ENCODE results near the gene DRAP1. TPM values are rescaled to one million over a fixed set of nuclear protein-coding genes. Genes with fewer than 3 reads are reported as not detected.

The DRAP1 gene
- total and polyA plus RNA-seq, 9 of the 15 experiments (the other 6 are each of a cell fraction or from before 2014, with no cell fraction given): 9.6 to 200 (median 92.9) TPM

DNA sequence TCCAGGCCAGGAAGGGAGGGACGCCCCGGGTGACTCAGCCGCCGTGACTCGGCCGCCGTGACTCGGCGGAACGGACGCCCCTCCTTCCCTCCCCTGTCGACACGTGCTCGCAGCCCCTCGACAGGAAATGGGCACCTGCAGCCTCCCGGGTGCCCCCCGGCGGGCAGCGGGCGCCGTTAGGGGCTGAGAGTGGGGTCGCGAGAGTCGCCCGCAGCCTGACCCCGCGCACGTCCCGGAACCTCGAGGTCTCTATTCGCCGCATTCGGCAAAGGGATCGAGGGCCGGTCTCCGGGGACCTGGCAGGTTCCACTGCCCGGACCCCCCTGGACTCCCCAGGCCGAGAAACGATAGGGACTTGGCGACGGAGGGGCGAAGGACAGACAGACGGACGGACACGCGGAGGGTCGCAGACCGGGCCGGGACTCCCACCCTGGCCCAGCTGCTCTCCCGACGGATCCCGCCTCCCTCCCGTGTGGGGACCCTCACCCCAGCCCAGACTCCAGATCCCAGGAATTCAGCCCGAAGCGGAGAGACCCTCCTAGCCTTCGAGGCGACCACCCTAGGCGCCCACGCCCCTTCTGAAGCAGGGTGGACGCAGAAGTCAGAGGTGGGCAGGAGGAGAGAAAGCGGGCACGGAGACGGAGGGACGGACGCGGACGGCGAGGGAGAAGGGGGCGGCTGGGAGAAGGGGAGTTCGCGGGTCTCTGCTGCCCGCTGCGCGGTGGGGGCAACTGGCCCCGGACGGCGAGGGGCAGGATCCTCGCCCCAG lies 19.7 kb upstream of the DRAP1 start (continued):
- TF ChIP-seq MCM3 (IDR thresholded peaks at IDR 0.05) (no peak), GATAD2A (IDR thresholded peaks at IDR 0.05) (peak; percentile 75; the same call in 1 of the 2 replicates), RBM14 (IDR thresholded peaks at IDR 0.05; ENCODE audit: borderline replicate concordance, insufficient read depth, low read depth, low read length) (peak; percentile 100), ZC3H11A (IDR thresholded peaks at IDR 0.05; ENCODE audit: low read depth, low read length) (no peak), TCF15 (CRISPR knock-in tag; IDR thresholded peaks at IDR 0.05) (peak; percentile 50; the same call in 1 of the 2 replicates), CLOCK (CRISPR knock-in tag; IDR thresholded peaks at IDR 0.05; ENCODE audit: borderline replicate concordance) (peak; percentile 36; the same call in 1 of the 2 replicates), ILK (tag; IDR thresholded peaks at IDR 0.05; ENCODE audit: borderline replicate concordance, low read depth) (no peak), CBFA2T2 (conservative IDR thresholded peaks at IDR 0.05) (no peak), ZBTB5 (IDR thresholded peaks at IDR 0.05) (no peak), RCOR1 (IDR thresholded peaks at IDR 0.05; ENCODE audit: borderline replicate concordance in 1 of 2, low read depth in 2 of 2, low read length in 2 of 2) (no peak), ZNF511 (CRISPR knock-in tag; IDR thresholded peaks at IDR 0.05) (no peak; the same call in 1 of the 2 replicates), CBX3 (IDR thresholded peaks at IDR 0.05; ENCODE audit: borderline replicate concordance in 1 of 2, low read length in 2 of 2) (peak in 1 of 2 experiments; percentile 70; a peak in 1 of 3 replicates), SRF (CRISPR knock-in tag; IDR thresholded peaks at IDR 0.05) (peak in 1 of 2 experiments; percentile 77; a peak in 2 of 4 replicates), NR4A1 (CRISPR knock-in tag; IDR thresholded peaks at IDR 0.05) (0 out of 2 replicates have a peak, but pooled peaks have one; percentile 28), NR4A1 (tag; IDR thresholded peaks at IDR 0.05) (peak; percentile 79; the same call in 1 of the 2 replicates), PML (IDR thresholded peaks at IDR 0.05; ENCODE audit: low read length) (no peak)
- TF ChIP-seq, protein P1, sequence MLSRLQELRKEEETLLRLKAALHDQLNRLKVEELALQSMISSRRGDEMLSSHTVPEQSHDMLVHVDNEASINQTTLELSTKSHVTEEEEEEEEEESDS (CRISPR knock-in tag; IDR thresholded peaks at IDR 0.05): no peak
- TF ChIP-seq, protein P2, sequence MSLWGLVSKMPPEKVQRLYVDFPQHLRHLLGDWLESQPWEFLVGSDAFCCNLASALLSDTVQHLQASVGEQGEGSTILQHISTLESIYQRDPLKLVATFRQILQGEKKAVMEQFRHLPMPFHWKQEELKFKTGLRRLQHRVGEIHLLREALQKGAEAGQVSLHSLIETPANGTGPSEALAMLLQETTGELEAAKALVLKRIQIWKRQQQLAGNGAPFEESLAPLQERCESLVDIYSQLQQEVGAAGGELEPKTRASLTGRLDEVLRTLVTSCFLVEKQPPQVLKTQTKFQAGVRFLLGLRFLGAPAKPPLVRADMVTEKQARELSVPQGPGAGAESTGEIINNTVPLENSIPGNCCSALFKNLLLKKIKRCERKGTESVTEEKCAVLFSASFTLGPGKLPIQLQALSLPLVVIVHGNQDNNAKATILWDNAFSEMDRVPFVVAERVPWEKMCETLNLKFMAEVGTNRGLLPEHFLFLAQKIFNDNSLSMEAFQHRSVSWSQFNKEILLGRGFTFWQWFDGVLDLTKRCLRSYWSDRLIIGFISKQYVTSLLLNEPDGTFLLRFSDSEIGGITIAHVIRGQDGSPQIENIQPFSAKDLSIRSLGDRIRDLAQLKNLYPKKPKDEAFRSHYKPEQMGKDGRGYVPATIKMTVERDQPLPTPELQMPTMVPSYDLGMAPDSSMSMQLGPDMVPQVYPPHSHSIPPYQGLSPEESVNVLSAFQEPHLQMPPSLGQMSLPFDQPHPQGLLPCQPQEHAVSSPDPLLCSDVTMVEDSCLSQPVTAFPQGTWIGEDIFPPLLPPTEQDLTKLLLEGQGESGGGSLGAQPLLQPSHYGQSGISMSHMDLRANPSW (CRISPR knock-in tag; IDR thresholded peaks at IDR 0.05): 0 out of 2 replicates have a peak, but pooled peaks have one; percentile 61
